Measurements from ENCODE around the gene ZNF488.

ZNF488 gene

GRCh38 chr10:47400251-47400650, 16.2 kb upstream of the ZNF488 start:
- no peak for TF ChIP-seq TAF1 (IDR thresholded peaks at IDR 0.05; ENCODE audit: borderline replicate concordance, insufficient read depth, low read length)

DNA sequence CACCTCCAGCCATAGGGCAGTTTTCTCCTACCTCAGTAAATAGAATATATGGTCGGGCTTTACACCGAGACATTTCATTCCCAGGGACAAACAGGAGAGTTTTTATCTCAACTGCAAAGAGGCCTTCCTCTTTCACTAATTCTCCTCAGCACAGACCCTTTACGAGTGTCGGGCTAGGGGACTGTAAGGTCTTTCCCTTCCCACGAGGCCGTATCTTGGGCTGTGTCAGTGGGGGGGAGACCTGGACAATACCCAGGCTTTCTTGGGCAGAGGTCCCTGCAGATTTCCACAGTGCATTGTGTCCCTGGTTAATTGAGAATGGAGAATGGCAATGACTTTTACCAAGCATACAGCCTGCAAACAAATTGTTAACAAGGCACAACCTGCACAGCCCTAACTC, 13.2 kb upstream of the ZNF488 start:
- TF ChIP-seq FOXP2 (optimal IDR thresholded peaks at IDR 0.05; ENCODE audit: borderline replicate concordance, extremely low read depth, extremely low read length, insufficient read depth) (no peak), SIN3A (IDR thresholded peaks at IDR 0.05; ENCODE audit: borderline replicate concordance, insufficient read depth, low read length) (no peak), POLR2AphosphoS5 (IDR thresholded peaks at IDR 0.05; ENCODE audit: low read depth, low read length) (no peak), TAF1 (IDR thresholded peaks at IDR 0.05; ENCODE audit: borderline replicate concordance, insufficient read depth, low read length) (no peak)
- TF ChIP-seq, protein P1, sequence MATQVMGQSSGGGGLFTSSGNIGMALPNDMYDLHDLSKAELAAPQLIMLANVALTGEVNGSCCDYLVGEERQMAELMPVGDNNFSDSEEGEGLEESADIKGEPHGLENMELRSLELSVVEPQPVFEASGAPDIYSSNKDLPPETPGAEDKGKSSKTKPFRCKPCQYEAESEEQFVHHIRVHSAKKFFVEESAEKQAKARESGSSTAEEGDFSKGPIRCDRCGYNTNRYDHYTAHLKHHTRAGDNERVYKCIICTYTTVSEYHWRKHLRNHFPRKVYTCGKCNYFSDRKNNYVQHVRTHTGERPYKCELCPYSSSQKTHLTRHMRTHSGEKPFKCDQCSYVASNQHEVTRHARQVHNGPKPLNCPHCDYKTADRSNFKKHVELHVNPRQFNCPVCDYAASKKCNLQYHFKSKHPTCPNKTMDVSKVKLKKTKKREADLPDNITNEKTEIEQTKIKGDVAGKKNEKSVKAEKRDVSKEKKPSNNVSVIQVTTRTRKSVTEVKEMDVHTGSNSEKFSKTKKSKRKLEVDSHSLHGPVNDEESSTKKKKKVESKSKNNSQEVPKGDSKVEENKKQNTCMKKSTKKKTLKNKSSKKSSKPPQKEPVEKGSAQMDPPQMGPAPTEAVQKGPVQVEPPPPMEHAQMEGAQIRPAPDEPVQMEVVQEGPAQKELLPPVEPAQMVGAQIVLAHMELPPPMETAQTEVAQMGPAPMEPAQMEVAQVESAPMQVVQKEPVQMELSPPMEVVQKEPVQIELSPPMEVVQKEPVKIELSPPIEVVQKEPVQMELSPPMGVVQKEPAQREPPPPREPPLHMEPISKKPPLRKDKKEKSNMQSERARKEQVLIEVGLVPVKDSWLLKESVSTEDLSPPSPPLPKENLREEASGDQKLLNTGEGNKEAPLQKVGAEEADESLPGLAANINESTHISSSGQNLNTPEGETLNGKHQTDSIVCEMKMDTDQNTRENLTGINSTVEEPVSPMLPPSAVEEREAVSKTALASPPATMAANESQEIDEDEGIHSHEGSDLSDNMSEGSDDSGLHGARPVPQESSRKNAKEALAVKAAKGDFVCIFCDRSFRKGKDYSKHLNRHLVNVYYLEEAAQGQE (IDR thresholded peaks at IDR 0.05; ENCODE audit: insufficient read depth in 1 of 2, low read depth in 2 of 2, low read length in 2 of 2), result no peak

GRCh38 chr10:47396311-47396717, 12.2 kb upstream of the ZNF488 start:
- TF ChIP-seq TAF1 (IDR thresholded peaks at IDR 0.05; ENCODE audit: borderline replicate concordance, insufficient read depth, low read length) (no peak), SIN3A (IDR thresholded peaks at IDR 0.05; ENCODE audit: borderline replicate concordance, insufficient read depth, low read length) (no peak), FOXP2 (optimal IDR thresholded peaks at IDR 0.05; ENCODE audit: borderline replicate concordance, extremely low read depth, extremely low read length, insufficient read depth) (no peak), POLR2AphosphoS5 (IDR thresholded peaks at IDR 0.05; ENCODE audit: low read depth, low read length) (no peak)
- TF ChIP-seq, protein P1 (IDR thresholded peaks at IDR 0.05; ENCODE audit: insufficient read depth in 1 of 2, low read depth in 2 of 2, low read length in 2 of 2), result no peak

DNA sequence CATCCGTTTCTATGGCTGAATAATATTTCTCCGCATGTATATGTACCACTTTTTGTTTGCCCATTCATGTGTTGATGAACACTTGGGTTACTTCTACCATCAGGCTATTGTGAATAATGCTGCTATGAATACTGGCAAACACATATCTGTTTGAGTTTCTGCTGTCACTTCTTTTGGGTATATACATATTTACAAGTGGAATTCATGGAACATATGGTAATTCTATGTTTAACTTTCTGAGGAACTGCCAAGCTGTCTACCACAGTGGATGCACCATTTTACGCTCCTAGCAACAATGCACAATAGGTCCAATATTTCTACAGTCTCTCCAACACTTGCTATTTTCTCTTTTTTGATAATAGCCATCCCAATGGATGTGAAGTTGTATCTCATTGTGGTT, 5.5 kb upstream of the ZNF488 start:
- no peak for TF ChIP-seq FOXP2 (optimal IDR thresholded peaks at IDR 0.05; ENCODE audit: borderline replicate concordance, extremely low read depth, extremely low read length, insufficient read depth)
- no peak for TF ChIP-seq POLR2AphosphoS5 (IDR thresholded peaks at IDR 0.05; ENCODE audit: low read depth, low read length)
- no peak for TF ChIP-seq TAF1 (IDR thresholded peaks at IDR 0.05; ENCODE audit: borderline replicate concordance, insufficient read depth, low read length)

- TF ChIP-seq FOXP2 (optimal IDR thresholded peaks at IDR 0.05; ENCODE audit: borderline replicate concordance, extremely low read depth, extremely low read length, insufficient read depth) (no peak), SIN3A (IDR thresholded peaks at IDR 0.05; ENCODE audit: borderline replicate concordance, insufficient read depth, low read length) (no peak), TAF1 (IDR thresholded peaks at IDR 0.05; ENCODE audit: borderline replicate concordance, insufficient read depth, low read length) (no peak), POLR2AphosphoS5 (IDR thresholded peaks at IDR 0.05; ENCODE audit: low read depth, low read length) (no peak)
- TF ChIP-seq, protein P1 (IDR thresholded peaks at IDR 0.05; ENCODE audit: insufficient read depth in 1 of 2, low read depth in 2 of 2, low read length in 2 of 2), result no peak
Observed at GRCh38 chr10:47388879-47389278, 4.8 kb upstream of the ZNF488 start.

DNA sequence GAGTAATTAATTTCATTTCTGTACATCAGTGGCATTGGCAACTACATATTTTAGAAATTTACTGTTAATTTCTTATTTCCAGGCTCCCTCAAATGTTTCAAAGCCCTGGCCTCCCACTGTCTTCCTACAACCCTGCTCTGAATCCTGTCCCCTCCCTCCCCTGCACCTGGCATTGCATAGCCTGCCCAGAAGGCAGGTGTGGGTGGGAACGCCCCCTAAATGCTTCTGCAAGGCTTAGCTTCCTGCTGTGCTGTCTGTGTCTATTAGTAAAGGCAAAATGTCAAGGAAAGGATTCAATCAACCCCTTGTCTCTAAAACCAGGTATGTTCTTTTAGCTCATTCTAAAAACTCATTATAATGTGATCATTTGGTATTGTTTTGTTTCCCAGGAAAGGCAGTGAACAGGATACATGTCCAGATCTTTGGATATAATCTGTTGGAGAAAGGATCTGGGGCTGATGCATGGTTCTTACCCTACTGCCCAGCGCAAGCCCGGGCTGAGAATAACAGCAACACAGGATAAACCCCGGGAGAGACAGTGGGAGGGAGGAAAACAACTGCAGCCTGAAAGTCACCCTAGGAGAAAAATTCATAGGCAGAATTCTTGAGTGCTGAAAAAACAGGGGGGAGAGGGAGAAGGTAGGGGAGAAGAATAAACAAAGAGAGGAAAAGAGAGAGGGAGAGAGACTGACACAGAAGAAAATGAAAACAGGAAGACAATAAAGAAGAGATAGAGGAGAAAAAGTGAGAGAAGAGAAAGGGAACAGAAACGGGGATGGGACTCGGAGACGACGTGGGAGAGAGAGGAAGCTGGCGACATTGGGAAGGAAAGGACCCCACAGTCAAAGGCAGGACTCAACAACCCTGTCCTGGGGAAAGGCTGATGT, 589 bp downstream of the ZNF488 start:
- TF ChIP-seq POLR2AphosphoS5 (IDR thresholded peaks at IDR 0.05; ENCODE audit: low read depth, low read length), result no peak
- TF ChIP-seq SIN3A (IDR thresholded peaks at IDR 0.05; ENCODE audit: borderline replicate concordance, insufficient read depth, low read length), result no peak
- TF ChIP-seq, protein P1 (IDR thresholded peaks at IDR 0.05; ENCODE audit: insufficient read depth in 1 of 2, low read depth in 2 of 2, low read length in 2 of 2), result no peak
- no peak for TF ChIP-seq TAF1 (IDR thresholded peaks at IDR 0.05; ENCODE audit: borderline replicate concordance, insufficient read depth, low read length)
- TF ChIP-seq FOXP2 (optimal IDR thresholded peaks at IDR 0.05; ENCODE audit: borderline replicate concordance, extremely low read depth, extremely low read length, insufficient read depth), result no peak
